Hindlimb muscle (tissue), 1 donor: ENCODE data around the gene KCMF1. TPM values are rescaled to one million over a fixed set of nuclear protein-coding genes. Genes with fewer than 3 reads are reported as not detected.

Experiments
- DNase-seq: peaks from one replicate; pipeline ENCODE4 v3.0.0-alpha.2; 2013
- polyA plus RNA-seq: library from polyadenylated mRNA; unstranded; fragments of 120-200 nt; gene quantifications from one replicate; pipeline ENCODE4 v1.2.1, GENCODE V29; 2013; ENCODE audit not compliant: insufficient read length

The KCMF1 gene
- polyA plus RNA-seq, 1 donor, result 39.6 TPM

DNA sequence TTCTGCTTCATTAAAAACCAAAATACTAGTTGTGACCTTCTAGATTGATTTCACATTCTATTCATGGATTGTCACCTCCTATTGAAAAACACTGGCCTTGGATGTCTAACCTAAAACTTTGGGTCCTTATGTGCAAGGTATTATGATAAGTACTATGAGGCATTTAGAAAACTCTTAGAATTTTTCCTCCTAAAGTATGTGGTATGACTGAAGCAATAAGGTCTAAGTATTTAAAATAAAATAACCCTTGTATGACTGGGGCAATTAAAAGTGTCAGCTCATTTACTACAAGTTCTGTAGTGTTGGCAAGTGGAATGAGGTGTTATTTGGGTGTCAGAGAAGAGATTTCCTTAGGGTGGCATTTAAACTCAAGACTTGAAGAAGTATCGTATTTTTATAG lies 15.1 kb downstream of the KCMF1 start:
- DNase-seq, result no peak

DNA sequence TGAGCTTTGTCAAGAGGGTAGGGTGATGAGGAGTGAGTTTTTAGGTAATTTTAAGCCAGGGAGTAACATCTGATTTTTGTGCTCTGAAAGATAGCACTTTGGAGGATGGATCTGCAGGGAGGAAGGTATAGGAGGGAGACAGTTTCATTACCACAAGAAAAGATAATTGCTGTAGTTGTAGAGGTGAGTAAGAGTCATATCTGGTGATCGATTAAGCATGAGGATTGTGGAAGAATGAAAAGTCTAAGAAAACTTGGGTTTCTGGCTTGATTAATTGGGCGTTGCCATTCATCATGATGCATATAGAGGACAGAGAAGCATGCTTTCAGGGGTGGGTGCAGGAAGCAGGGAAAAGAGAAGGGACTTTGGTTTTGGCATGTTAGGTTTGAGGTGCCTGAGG lies 18.5 kb downstream of the KCMF1 start:
- no peak for DNase-seq

DNA sequence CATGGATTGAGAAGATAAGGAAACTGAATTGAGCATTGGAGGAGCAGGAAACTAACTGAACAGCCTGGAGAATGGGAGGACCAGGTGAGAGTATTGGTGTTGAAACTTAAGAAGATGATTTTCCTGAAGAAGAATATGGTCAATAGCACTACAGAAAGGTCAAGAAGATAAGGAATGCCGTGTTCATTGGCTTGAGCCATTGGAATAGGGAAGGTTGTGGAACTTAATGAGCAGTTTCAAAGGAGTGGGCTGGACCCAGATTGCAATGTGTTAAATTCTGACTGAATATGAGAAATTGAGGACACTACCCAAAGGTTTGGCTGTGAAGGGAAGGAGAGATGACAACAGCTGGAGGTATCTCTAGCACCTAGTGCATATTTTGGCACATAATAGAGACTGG lies 19.0 kb downstream of the KCMF1 start:
- no peak for DNase-seq

DNA sequence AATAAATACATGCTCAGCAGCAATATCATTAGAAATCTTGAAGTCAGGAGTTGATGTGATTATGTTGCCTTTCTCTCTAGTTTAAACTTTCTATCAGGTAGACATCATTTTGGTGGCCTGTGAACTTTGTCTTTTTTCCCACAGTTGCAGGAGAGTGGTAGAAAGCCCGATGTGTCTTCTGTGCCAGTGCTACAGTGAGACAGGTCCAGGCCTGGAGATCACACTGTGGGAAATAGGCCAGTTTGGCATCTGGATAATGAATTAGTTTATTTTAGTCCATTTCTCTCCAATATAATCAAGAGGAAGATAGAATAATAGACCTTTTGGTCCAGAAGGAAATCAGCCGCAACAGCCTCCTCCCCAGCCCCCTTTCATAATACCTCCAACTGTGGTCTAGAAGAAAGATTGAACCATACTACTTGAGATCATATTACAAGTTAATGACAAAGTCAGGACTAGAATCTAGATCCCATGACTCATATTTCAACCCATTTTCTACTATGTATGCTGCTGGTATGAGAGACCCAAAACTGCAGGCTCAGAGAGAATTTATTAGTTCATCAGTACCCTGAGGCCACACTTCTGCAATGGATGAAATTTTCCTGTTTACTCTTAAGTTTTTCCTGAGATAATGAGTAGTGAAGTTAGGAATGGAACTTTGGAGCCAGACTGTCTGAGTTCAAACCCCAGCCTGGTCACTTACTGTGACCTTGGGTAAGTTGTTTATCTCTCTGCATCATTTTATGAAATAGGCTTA lies 20.6 kb downstream of the KCMF1 start:
- no peak for DNase-seq

DNA sequence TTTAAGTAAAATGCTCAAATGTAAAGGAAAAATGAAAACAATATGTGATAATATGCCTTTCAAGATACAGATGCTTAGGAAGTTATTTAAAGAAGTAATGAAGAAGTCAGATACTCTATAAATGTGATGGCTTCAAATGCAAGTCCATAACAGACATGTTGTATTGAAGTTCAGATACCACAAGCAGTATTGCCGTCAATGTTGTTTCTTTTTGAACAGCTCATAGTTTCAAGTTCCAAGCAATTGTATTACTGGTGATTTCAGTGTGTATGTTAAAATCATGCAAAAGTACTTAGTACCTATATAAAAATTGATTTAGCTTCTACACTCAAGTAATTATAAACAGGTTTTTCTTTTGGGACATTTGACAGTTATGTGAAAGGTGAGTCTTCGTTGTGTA lies 24.9 kb downstream of the KCMF1 start:
- no peak for DNase-seq

DNA sequence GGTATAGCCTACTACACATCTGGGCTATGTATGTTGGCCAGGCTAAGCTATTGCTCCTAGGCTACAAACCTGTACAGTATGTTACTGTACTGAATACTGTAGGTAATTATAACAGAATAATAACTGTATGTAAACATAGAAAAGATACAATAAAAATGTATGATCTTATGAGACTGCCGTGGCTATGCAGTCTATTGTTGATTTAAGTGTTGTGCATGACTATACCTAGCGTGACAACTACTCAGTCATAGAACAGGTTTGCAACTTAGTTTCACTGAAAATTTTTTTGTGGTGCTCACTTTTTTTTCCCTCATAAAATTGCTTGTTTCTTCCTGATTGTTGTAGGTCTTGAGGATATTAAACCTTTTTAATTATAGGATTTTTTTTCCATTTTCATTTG lies 25.9 kb downstream of the KCMF1 start:
- no peak for DNase-seq

DNA sequence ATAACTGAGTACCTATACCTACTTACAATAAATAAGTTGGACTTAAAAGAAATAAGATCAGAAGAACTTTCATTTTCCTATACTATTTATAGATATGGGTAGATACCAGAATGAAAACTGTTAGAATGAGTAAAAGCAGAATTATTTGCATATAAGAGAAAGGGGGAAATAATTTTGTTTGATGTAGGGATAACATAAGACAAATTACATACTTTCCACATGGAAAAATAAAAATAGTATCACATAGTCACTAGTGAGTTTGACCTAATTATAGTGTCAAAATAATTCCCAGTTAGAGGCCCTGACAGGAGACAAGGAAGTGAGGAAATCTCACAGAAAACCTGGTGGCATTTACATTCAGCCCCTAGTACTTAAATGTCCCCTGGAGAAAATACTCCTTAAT lies 28.6 kb downstream of the KCMF1 start:
- no peak for DNase-seq

DNA sequence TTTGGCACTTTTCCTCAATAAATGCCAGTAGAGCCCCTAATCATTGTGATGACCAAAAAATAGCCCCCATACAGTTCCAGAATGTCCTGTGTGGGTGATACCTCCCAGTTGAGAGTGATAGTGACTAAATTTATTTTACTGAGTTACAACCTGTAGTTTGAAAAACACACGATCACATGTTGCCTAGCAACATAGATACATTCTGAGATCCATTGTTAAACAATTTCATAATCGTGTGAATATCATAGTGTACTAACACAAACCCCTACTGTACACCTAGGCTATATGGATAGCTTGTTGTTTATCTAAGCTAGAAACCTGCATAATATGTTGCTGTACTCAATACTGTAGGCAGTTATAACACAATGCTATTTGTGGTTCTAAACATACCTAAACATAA lies 30.6 kb downstream of the KCMF1 start:
- no peak for DNase-seq

DNA sequence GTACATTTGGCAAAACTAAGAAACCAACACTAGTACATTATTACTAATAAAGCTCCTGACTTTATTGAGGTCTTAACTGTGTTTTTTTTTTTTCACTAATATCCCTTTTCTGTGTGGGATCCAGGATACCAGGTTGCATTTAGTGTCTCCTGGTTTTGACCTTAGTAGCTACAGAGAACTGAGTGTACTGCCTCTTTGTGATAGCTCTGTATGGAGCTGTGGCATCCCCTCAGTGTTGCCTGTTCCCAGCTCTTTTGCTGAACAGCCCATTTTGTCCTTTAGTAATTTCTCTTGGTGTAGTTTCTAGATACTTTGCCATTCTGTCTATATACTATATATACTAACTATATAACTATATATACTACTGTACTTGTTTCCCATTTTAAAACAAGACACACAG lies 31.6 kb downstream of the KCMF1 start:
- DNase-seq, result no peak

DNA sequence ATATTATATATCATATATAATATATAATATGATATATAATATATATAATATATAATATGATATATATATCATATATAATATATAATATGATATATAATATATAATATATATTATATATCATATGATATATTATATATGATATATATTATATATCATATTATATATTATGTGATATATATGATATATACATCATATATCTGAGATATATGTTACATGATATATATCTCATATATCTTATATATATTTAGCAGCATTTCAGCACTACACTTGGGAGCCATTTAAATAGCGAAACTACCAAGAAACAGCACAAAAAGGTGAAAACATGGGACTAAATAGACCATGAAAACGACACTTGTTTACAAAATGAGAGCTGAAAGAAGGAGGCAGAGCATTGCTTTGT lies 37.3 kb downstream of the KCMF1 start:
- no peak for DNase-seq

DNA sequence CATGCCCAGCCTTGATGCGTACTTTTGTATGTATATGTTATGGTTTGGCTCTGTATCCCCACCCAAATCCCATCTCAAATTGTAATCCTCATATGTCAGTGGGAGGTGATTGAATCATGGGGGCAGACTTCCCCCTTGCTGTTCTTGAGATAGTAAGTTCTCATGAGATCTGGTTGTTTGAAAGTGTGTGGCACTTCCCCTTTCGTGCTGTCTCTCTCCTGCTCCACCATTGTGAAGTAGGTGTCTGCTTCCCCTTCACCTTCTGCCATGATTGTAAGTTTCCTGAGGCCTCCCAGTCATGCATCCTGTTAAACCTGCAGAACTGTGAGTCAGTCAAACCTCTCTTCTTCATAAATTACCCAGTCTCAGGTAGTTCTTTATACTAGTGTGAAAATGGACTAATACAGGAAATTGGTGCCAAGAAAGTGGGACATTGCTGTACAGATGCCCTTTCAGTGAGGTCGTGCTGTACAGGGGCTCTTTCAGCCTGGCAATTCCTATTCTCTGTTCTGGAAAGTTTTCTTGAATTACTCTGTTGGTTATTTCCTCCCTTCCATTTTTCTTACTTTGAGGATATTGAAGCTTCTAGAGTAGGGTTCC lies 38.2 kb downstream of the KCMF1 start:
- no peak for DNase-seq

DNA sequence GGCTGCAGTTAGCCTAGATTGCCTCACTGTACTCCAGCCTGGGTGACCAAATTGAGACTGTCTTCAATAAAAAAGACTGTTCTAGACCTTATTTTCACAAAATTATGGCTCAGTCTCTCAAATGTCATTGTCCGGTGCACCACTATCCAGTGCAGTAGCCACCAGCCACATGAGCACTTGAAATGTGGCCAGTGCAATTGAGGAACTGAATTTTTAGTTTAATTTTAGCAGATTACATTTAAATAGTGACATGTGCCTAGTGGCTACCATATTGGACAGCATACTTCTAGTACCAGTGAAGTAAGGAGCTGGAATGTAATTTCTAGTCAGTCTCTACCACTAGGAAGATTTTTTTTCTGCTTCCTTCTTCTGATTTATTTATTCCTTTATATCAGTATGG lies 39.4 kb downstream of the KCMF1 start:
- DNase-seq, result no peak

DNA sequence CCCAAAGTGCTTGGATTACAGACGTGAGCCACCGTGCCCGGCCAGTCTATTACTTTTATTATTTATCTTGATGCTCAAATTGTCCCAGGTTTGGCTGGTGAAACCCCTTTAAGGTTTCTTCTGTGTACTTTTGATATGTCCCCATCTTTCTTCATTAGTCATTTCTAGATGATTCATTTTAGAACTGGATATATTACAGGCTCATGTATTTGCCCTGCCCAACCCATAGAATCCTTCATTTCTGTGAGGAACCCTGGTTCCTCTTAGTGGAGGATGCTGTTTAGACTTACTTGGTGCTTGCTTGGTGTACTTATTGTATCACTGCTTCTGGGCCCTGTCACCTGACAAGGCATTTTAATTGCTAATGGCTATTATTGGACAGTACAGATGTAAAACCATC lies 40.1 kb downstream of the KCMF1 start:
- DNase-seq, result no peak

DNA sequence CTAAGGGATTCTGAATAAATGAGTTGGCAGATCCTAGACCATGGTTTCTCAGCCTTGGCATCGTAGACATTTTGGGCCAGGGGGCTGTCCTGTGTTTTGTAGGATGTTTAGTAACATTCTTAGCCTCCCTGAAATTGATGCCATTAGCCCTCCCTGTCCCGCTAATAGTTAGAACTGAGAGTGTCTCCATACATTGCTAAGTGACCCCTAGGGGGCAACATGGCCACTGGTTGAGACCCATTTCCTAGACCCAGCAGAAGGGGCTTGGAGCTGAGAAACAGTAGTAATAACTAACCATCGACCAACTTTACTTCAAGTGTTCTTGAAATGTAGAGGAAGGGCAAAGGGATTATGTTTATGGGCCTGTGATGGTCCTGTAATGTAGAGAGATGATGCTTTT lies 40.8 kb downstream of the KCMF1 start:
- DNase-seq, result no peak

DNA sequence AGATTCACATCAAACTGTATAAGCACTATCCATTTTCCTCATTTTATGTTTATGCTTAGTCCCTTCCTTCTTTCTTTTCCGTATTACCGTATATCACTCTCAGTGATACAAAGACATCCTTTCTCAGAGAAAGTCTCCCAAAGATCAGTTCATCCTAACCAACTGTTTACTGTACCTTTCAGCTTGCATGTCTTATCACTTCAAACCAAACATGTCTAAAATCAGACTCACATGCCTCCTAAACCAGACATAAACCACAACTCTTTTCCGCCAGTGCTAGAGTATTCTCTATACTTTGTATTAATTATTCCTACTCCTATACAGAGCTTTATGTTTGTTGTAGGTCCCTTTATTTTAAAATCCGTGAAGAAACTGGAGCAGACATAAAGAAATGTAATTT lies 41.5 kb downstream of the KCMF1 start:
- DNase-seq, result no peak

DNA sequence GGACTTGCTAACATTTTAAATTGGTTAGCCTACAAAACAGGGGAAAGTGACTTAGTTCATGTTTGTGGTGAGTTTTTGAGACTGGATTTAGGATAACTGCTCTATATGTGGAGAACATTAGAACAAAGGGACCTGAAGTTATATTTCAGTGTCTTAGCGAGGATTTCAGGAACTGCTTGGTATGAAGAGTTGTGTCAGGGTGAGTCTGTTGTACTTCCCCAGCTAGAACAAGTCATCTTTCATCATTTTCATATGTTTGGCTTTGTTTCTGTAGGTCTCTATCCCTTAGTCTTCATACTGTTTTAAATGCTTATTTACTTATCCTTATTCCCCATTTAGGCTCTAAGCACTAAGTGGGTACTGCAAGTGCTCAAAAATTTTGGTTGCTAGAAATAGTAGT lies 41.9 kb downstream of the KCMF1 start:
- DNase-seq, result no peak

DNA sequence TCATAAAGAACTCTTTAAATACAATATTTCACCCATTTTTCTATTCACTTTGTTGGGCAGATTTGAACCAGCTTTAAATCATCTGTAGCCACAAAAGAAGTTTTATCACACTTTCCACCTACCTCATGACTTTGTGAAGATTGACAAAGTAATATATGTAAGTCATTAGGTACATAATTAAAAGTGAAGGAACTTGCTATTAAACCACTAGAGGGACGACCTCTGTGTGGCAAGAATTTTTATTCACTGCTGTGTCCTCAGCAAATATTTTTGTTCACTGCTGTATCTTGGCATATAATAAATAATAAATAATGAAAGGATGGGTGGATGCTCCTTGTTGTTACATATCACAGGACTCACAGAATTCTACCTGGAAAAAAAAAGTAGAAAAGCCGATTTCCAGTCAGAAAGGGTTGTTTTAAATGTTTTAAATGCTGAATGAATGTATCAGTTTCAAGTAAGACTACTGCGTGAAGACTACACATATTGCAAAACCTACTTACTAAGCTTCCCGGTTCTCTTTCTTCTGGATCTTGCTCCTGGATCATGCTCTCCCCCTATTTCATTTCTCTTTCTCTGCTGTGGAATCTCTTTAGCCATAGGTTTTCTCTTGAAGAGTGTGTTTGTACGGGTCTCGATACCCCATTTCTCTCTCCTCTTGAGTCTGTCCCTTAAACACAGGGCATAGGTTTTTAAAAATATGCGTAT lies 44.8 kb downstream of the KCMF1 start:
- DNase-seq, result no peak

DNA sequence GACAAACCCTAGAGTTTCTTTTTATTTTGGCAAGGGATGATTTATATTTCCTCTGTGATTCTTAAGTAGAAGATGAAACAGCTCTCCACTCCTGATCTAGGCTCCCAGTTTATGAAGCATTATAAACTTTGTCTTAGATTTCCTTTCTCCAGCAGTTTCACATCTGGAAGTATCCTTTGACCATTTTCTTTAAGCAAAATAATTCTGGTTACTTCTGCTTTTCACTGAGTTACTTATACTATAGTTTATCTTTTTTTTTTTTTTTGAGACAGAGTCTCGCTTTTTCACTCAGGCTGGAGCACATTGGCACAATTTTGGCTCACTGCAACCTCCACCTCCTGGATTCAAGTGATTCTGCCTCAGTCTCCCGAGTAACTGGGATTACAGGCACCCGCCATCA lies 45.5 kb downstream of the KCMF1 start:
- DNase-seq, result no peak

DNA sequence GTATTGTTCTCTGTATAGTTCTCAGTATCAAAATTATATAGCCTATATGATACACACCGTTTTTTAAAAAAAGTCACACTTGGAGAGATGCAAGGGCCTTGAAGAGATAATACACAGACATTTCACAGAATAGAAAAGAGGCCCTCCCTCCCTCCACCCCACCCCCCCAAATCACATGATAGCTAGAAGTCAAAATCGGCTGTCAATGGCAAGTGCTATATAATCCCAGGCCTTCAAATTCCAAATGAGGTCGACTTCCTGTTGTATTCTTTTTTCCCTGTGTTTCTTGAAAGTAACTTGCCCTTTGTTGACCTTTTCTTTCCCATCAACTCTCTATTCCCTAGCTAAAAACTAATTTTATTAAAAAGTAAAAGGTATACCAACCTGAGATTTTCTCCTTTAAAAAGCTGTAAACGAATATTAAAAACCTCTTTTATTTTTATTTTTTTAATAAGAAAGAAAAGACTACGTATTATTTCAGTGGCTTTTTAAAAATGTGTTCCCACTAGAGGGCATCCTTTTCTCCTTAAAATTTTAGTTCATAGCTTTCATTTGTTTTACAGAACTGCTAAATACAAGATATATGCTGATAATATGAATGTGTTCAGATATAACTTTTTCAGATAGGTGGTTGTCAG lies 46.6 kb downstream of the KCMF1 start:
- no peak for DNase-seq

DNA sequence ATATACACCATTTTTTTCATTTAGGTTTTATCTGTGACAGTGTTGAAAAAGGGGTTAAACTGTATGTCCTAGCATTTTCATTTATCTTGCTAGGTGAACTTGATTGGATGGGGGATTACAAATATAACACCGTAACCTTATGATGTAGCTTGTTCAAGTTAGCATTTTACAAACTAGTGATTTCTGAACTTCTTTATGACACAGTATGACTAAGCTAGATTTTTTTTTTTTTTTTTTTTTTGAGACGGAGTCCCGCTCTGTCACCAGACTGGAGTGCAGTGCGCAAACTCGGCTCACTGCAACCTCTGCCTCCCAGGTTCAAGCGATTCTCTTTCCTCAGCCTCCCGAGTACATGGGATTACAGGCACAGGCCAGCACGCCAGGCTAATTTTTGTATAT lies 47.1 kb downstream of the KCMF1 start:
- DNase-seq, result no peak

DNA sequence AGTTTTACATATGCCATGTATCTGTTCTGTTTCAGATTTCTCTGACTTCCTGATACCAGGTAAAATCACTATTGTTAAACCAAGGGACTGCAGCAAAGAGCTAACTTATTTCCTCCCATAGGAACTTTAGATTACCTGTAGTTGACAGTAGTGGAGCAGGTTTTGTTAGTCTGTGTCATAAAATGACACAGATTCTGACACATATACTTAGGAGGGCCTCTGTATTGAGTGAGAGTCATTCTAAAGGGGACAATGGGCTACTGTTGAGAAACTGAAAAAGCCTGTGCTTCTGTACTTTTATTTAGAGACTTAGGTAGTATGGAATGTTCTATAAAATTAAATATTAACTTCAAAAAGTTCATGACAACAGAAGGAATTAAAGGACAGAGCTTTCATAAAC lies 48.2 kb downstream of the KCMF1 start:
- DNase-seq, result no peak

DNA sequence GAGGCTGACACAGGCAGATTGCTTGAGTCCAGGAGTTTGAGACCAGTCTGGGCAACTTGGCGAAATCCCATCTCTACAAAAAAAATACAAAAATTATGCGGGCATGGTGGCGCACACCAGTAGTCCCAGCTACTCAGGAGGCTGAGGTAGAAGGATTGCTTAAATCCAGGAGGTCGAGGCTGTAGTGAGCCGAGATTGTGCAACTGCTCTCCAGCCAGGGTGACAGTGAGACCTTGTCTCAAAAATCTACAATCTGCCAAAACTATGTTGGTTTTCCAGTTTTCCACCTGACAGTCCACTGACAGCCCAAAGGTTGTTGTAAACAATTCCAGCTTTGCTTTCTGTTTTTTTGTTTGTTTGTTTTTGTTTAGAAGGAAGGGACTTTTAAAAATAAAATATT lies 51.3 kb downstream of the KCMF1 start:
- no peak for DNase-seq

DNA sequence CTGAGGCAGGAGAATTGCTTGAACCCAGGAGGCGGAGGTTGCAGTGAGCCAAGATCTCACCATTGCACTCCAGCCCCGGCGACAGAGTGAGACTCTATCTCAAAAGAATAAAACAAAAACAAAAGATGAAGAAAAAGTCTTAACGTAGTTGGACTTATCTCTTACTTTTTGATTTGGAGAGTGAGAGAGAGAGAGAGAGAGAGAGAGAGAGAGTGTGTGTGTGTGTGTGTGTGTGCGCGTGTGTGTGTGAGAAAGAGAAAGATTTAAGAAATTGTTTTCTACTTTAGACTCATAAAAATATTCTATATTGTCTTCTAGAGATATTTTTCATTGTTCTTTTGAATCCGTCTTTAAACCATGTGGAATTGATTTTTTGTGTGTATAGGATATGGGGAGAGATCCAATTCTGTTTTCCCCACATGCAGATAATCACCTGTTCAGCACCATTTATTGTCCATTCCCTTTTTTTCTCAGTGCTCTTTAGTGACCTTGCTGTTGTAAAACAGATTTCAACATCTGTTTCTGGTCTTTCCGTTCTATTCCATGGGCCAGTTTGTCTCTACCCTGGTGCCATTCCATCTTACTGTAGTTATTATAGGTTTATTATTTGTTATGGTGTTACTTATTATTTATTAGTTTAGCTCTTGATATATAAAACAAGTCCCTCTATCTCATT lies 53.5 kb downstream of the KCMF1 start:
- no peak for DNase-seq
